Activated B cell treated with CpG ODN at 0.5 μM for 24 hours (primary cell): Measurements from ENCODE around the gene C1GALT1C1L. TPM values are rescaled to one million over a fixed set of nuclear protein-coding genes. Genes with fewer than 3 reads are reported as not detected.

ENCODE experiments used
- ATAC-seq: fragments of 200-7000 bp; cut with Tn5 transposase; one replicate; pipeline ENCODE4 v1.10.0; 2021; ENCODE audit warnings: low read depth, mild to moderate bottlenecking, moderate library complexity
- CTCF ChIA-PET: fragments of 350-600 bp; sonication (Branson Sonifier 250); formaldehyde crosslinking; loops from one replicate; lab custom pipeline; 2021; ENCODE audit warnings: antibody characterized with exemption; lab: Charles Lee
- POLR2A ChIA-PET: fragments of 350-600 bp; sonication (Branson Sonifier 250); formaldehyde crosslinking; loops from one replicate; lab custom pipeline; 2021; ENCODE audit warnings: antibody characterized with exemption; lab: Charles Lee
- DNase-seq: peaks from one replicate; pipeline ENCODE4 v3.0.0; 2022
- H3K27ac Mint-ChIP-seq: one replicate; pipeline ENCODE4 v1.8.0; 2020; ENCODE audit warnings: mixed read lengths
- H3K27me3 Mint-ChIP-seq: one replicate; pipeline ENCODE4 v1.8.0; 2021; ENCODE audit warnings: mixed read lengths
- H3K36me3 Mint-ChIP-seq: one replicate; pipeline ENCODE4 v1.8.0; 2021; ENCODE audit warnings: low read depth, mixed read lengths
- H3K4me1 Mint-ChIP-seq: one replicate; pipeline ENCODE4 v1.8.0; 2021; ENCODE audit warnings: mixed read lengths
- H3K4me3 Mint-ChIP-seq: one replicate; pipeline ENCODE4 v1.8.0; 2020; ENCODE audit warnings: mild to moderate bottlenecking, mixed read lengths
- H3K9me3 Mint-ChIP-seq: one replicate; pipeline ENCODE4 v1.8.0; 2020; ENCODE audit warnings: mixed read lengths
- CTCF ChIP-seq: fragments of 200-600 bp; IDR thresholded peaks from one replicate; pipeline ENCODE4 v1.8.0; 2022; ENCODE audit warnings: antibody characterized with exemption, mild to moderate bottlenecking
- intact Hi-C: fragments of 100-400 bp; cut with micrococcal nuclease; formaldehyde crosslinking; loops from one replicate; pipeline ENCODE4 v1.15.1; 2024
- total RNA-seq: library from RNA; stranded (reverse); gene quantifications from 2 replicates; pipeline ENCODE4 v1.2.3, GENCODE V29; 2022

C1GALT1C1L gene
- total RNA-seq: 0.17 TPM in 1 of 2 replicates, not detected in the other

GRCh38 chr2:43676322-43677050 lies at the start of gene C1GALT1C1L:
Gene C1GALT1C1L, minus strand, starts transcription at chr2:43676429. Its CDS starts 107 bp downstream, at chr2:43676322.
- CTCF ChIA-PET: no interaction called here
- Mint-ChIP-seq H3K4me3 (peak within 1 kb of the TSS; percentile 66), H3K9me3 (peaks cover 11% of the 10 kb centered on the region), H3K27me3 (peaks cover 27% of the 10 kb centered on the region), H3K4me1 (peaks cover 4% of the 10 kb centered on the region), H3K27ac (no peak within 1 kb of the TSS), H3K36me3 (no peaks in the 10 kb centered on the region)
- DNase-seq (no peak), ATAC-seq (peak; percentile 61)
- no peak for TF ChIP-seq CTCF
- intact Hi-C loops: no loop called here
- POLR2A ChIA-PET: no interaction called here

GRCh38 chr2:43725711-43726246 lies 49.5 kb upstream of the C1GALT1C1L start:
- DNase-seq: no peak
- no peaks in the 10 kb centered on the region for H3K36me3 Mint-ChIP-seq
- peaks cover 4% of the 10 kb centered on the region for H3K27me3 Mint-ChIP-seq
- no peak overlapping the region for H3K27ac Mint-ChIP-seq
- ChIA-PET CTCF (no interaction called here), POLR2A (no interaction called here)
- no peak for TF ChIP-seq CTCF
- H3K4me3 Mint-ChIP-seq: no peak overlapping the region
- H3K4me1 Mint-ChIP-seq: no peaks in the 10 kb centered on the region
- intact Hi-C loops: no loop called here
- no peaks in the 10 kb centered on the region for H3K9me3 Mint-ChIP-seq
- no peak for ATAC-seq

- Mint-ChIP-seq H3K27me3 (peaks cover 4% of the 10 kb centered on the region), H3K27ac (no peak overlapping the region), H3K4me1 (no peaks in the 10 kb centered on the region), H3K9me3 (no peaks in the 10 kb centered on the region), H3K4me3 (no peak overlapping the region), H3K36me3 (no peaks in the 10 kb centered on the region)
- CTCF ChIA-PET: no interaction called here
- intact Hi-C loops: no loop called here
- no peak for TF ChIP-seq CTCF
- POLR2A ChIA-PET: no interaction called here
- no peak for DNase-seq
- no peak for ATAC-seq
These were observed 48.7 kb upstream of the C1GALT1C1L start for GRCh38 chr2:43724728-43725526.

- peaks cover 6% of the 10 kb centered on the region for H3K4me1 Mint-ChIP-seq
- H3K4me3 Mint-ChIP-seq: no peak overlapping the region
- DNase-seq: no peak
- TF ChIP-seq CTCF: no peak
- intact Hi-C loops: no loop called here
- no peak for ATAC-seq
- peaks cover 2% of the 10 kb centered on the region for H3K9me3 Mint-ChIP-seq
- no peaks in the 10 kb centered on the region for H3K36me3 Mint-ChIP-seq
- CTCF ChIA-PET: no interaction called here
- POLR2A ChIA-PET: no interaction called here
- no peak overlapping the region for H3K27ac Mint-ChIP-seq
- H3K27me3 Mint-ChIP-seq: peaks cover 4% of the 10 kb centered on the region
These were observed 42.4 kb upstream of the C1GALT1C1L start for GRCh38 chr2:43718530-43719124.

GRCh38 chr2:43717322-43717721 lies 41.1 kb upstream of the C1GALT1C1L start:
- ChIA-PET POLR2A (no interaction called here), CTCF (no interaction called here)
- intact Hi-C loops: no loop called here
- Mint-ChIP-seq H3K9me3 (peaks cover 2% of the 10 kb centered on the region), H3K4me1 (peaks cover 6% of the 10 kb centered on the region), H3K36me3 (no peaks in the 10 kb centered on the region), H3K4me3 (no peak overlapping the region), H3K27ac (no peak overlapping the region), H3K27me3 (peaks cover 12% of the 10 kb centered on the region)
- no peak for ATAC-seq
- no peak for TF ChIP-seq CTCF
- DNase-seq: no peak
